Middle frontal gyrus (tissue), 1 donor: ENCODE results near the gene XKR3.
"Not testable (repeated sequence)": the region's sequence is repeated elsewhere in the genome, so short reads cannot be mapped to it uniquely, and the experiment has no call there.

ENCODE experiments used
- DNase-seq: peaks from one replicate; pipeline ENCODE4 v3.0.0-alpha.2; 2015; ENCODE audit warnings: low spot score; ENCODE audit errors: extremely low spot score

Gene XKR3

GRCh38 chr22:16824716-16825687, at the start of gene XKR3:
XKR3 (minus strand) TSS chr22:16825411; CDS start chr22:16808073, 17,338 bp downstream.
- no peak for DNase-seq

GRCh38 chr22:16869640-16870039, 44.4 kb upstream of the XKR3 start:
- not testable (repeated sequence) for DNase-seq

- no peak for DNase-seq
Measured at GRCh38 chr22:16866167-16866566, 41.0 kb upstream of the XKR3 start.

GRCh38 chr22:16856851-16857250, 31.6 kb upstream of the XKR3 start:
- not testable (repeated sequence) for DNase-seq

- DNase-seq: no peak
Measured at GRCh38 chr22:16854631-16855030, 29.4 kb upstream of the XKR3 start.

- DNase-seq: not testable (repeated sequence)
Measured at GRCh38 chr22:16851268-16851996, 26.2 kb upstream of the XKR3 start.

- no peak for DNase-seq
Measured at GRCh38 chr22:16847271-16847670, 22.1 kb upstream of the XKR3 start.

GRCh38 chr22:16845881-16846280, 20.7 kb upstream of the XKR3 start:
- DNase-seq: no peak

GRCh38 chr22:16845465-16845864, 20.3 kb upstream of the XKR3 start:
- no peak for DNase-seq

GRCh38 chr22:16844529-16844928, 19.3 kb upstream of the XKR3 start:
- DNase-seq: no peak

- DNase-seq: no peak
Measured at GRCh38 chr22:16838073-16838472, 12.9 kb upstream of the XKR3 start.

GRCh38 chr22:16834971-16835370, 9.8 kb upstream of the XKR3 start:
- DNase-seq: no peak

GRCh38 chr22:16831257-16831656, 6.0 kb upstream of the XKR3 start:
- DNase-seq: no peak

GRCh38 chr22:16829985-16830384, 4.8 kb upstream of the XKR3 start:
- no peak for DNase-seq

- no peak for DNase-seq
Measured at GRCh38 chr22:16828876-16829275, 3.7 kb upstream of the XKR3 start.

- DNase-seq: no peak
Measured at GRCh38 chr22:16827506-16827905, 2.3 kb upstream of the XKR3 start.

GRCh38 chr22:16819249-16819648, 6.0 kb downstream of the XKR3 start:
- DNase-seq: no peak

- no peak for DNase-seq
Measured at GRCh38 chr22:16818538-16818937, 6.7 kb downstream of the XKR3 start.

GRCh38 chr22:16815073-16815472, 10.1 kb downstream of the XKR3 start:
- DNase-seq: no peak

- no peak for DNase-seq
Measured at GRCh38 chr22:16810188-16810802, 14.9 kb downstream of the XKR3 start.

GRCh38 chr22:16808744-16809143, 16.5 kb downstream of the XKR3 start:
- no peak for DNase-seq

- DNase-seq: no peak
Measured at GRCh38 chr22:16807109-16807508, 18.1 kb downstream of the XKR3 start.
